Suprapubic skin (tissue), 4 donors: ENCODE results near the gene CARMIL3.

Experiments
- EP300 ChIP-seq: sonication (generic); formaldehyde crosslinking; IDR thresholded peaks from one replicate; pipeline ENCODE4 v1.6.1; 2017; ENCODE audit warnings: antibody characterized with exemption
- POLR2A ChIP-seq, 2 donors: fragments of 450-650 bp; IDR thresholded peaks; one replicate each; pipeline ENCODE4 v1.6.1; 2017; ENCODE audit warnings: antibody characterized with exemption in 2 of 2, mild to moderate bottlenecking in 2 of 2, moderate library complexity in 2 of 2
- POLR2AphosphoS5 ChIP-seq, 3 donors: sonication (generic); formaldehyde crosslinking; IDR thresholded peaks; one replicate each; pipeline ENCODE4 v1.6.1; 2017; ENCODE audit warnings: antibody characterized with exemption in 3 of 3
- TF ChIP-seq, protein P1 (sequence below), 2 donors: fragments of 200-600 bp in 1 of 2; fragments of 450-650 bp in 1 of 2; sonication (generic) in 1 of 2; IDR thresholded peaks; one replicate each; pipeline ENCODE4 v1.5.1; 2016 to 2019; ENCODE audit warnings: antibody characterized with exemption in 2 of 2, mild to moderate bottlenecking in 1 of 2, moderate library complexity in 1 of 2

DNA sequence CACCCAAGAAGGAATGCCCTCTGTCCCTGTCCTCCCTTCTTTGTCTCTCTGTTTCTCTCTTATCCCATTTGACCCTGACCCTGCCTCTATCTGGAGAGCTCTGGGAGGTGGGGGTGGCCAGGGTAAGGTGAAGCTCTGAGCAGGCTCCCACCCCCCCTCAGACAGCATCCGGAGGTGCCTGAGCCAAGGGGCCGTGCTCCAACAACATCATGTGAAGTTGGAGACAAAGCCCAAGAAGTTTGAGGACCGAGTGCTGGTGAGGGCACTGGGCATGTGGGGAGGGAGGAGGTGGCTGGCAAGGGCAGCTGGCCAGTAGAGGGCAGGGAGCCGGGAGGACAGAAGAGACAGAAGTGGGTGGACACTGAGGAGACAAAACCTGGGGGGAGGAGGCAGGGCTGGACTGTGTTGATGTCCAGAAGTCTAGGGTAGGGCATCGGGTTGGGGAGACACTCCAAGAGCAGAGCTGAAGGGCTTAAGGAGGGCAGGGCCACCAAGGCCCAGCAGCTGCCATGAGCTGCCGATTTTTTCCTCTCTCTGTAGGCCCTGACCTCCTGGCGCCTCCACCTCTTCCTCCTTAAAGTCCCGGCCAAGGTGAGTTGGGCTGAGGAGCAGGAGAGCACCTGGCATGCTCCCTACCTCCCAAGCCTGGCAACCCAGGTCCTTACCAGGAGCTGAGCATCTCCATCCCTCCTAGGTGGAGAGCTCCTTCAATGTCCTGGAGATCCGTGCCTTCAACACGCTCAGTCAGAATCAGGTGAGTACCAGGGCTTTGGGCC, 1.9 kb downstream of the CARMIL3 start:
- TF ChIP-seq, protein P1, sequence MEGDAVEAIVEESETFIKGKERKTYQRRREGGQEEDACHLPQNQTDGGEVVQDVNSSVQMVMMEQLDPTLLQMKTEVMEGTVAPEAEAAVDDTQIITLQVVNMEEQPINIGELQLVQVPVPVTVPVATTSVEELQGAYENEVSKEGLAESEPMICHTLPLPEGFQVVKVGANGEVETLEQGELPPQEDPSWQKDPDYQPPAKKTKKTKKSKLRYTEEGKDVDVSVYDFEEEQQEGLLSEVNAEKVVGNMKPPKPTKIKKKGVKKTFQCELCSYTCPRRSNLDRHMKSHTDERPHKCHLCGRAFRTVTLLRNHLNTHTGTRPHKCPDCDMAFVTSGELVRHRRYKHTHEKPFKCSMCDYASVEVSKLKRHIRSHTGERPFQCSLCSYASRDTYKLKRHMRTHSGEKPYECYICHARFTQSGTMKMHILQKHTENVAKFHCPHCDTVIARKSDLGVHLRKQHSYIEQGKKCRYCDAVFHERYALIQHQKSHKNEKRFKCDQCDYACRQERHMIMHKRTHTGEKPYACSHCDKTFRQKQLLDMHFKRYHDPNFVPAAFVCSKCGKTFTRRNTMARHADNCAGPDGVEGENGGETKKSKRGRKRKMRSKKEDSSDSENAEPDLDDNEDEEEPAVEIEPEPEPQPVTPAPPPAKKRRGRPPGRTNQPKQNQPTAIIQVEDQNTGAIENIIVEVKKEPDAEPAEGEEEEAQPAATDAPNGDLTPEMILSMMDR (IDR thresholded peaks at IDR 0.05), result no peak
- TF ChIP-seq POLR2AphosphoS5 (IDR thresholded peaks at IDR 0.05) (no peak), POLR2A (IDR thresholded peaks at IDR 0.05) (no peak), EP300 (no peak)
